Iris pigment epithelial cell (primary cell): ENCODE measurements around the gene IFT88.
A peak's percentile ranks its signal among the peaks of the same experiment; 100 is the strongest.

Source experiments
- DNase-seq: peaks from one replicate; pipeline ENCODE4 v3.0.0-alpha.2; 2011; ENCODE audit warnings: low read depth

The IFT88 gene

DNA sequence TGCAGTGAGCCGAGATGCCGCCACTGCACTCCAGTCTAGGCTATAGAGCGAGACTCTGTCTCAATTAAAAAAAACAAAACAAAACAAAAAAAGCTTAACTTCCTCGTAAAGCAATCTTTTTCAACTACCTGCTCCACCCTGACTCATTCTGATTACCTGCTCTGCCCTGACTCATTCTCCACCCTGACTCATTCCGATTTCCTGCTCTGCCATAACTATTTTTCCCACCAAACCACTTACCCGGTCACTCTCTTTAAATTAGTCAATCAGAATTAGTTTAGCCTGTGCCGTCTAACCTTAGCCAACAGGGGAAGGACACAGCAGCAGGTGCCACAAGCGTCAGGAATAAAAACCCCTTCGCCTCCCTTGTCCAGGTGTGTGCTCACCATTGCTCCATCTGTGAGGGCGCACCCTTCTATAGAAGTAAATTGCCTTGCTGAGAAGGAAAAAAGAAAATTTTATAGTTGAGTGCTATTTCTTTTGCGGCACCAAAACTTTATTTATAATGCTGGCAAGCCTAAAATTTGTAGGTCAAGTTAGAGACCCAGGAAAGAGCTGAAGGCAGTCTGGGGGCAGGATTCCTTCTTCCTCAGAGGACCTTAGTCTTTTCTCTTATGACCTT lies 1.7 kb upstream of the IFT88 start:
- no peak for DNase-seq

DNA sequence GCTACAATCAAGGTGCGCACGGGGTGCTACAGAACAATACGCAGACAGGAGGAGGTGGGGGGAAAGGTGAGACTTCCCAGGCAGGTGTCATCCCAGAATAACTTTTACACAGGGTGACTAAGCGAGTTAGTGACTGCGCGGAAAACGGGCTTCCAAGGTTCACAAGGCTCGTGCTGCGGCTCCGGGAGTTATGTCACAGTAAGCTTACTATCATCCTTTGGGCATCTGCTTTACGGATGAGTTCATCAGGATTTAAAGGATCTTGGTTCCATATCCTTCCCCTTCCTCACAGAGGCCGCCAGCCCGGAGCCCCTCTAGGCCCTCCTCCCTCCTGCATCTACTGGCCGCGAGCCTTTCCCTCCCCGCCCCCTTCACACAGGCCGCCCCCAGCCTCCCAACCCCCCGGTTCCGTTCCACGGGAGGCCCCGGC lies 474 bp upstream of the IFT88 start:
- peak; percentile 81 for DNase-seq

DNA sequence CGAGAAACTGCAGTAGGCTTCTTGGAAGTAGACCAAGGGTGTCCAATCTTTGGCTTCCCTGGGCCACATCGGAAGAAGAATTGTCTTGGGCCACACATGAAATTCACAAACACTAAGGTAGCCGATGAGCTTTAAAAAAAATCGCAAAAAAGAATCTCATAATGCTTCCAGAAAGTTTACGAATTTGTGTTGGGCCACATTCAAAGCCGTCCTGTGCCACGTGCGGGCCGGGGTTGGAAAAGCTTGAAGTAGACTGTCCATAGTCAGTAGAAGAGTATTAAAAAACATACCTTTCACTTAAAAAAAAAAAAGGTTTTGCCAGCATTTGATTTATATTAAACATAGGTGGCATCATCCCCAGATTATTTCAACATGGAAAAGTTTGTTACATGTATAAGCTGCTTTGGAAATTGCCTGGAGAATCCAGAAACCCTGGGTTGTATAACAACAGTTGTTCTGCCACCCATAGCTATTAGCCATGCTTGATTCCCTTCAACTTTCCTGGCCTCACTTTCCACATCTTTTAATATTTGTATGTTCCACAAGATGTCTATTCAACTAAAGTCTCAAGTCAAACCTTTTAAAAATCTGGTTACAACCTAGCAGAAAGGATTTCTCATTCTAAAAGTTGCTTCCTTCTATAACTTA lies 1.0 kb downstream of the IFT88 start:
- DNase-seq = no peak

DNA sequence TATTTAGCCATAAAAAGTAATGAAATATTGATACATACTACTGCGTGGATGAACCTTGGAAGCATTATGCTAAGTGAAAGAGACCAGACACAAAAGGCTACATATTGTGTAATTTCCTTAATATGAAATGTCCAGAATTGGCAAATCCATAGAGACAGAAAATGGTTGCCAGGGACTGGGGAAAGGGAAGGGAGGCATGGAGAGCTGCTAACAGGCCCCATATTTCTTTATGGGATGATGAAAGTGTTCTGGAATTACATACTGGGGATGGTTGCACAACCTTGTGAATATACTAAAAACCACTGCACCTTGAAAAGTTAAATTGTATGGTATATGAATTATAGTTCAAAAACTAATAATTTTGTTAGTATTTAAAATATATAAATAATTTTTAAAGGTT lies 3.6 kb downstream of the IFT88 start:
- peak; percentile 56 for DNase-seq

DNA sequence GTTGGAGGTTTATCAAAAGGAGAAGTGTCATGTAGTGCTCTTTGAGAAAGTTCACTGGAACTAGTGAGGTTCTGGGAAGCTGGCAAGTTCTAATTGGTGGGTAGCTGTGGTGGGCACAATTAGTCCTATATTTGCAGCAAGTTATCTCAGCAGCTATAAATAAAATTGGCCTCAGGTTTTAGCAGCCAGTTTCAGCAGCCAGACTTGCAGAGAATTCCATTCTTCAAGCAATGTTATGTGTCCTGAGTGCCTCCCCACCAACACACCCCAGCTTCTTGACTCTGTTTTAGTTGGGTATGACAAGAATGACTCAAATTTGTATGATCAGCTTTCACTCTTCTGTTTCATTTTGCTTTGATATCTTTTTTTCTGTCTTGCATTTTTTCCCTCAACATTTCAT lies 4.7 kb downstream of the IFT88 start:
- DNase-seq = no peak

DNA sequence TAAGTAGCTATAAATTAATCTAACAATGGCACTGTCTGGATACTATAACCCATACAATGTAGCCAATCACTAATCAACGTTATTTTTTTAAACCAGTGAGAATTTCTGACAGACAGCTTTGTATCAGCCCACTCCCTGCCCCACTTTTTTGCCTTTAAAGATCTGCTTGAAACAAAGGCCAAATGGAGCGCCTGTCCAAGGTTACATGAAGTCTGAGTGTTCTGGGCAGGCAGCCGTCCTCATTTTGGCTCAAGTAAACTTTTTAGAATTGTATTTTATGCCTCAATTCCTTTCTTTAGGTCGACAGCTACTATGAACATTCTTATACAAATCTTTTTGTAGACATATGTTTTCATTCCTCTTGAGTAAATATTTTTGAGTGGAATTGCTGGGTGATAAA lies 6.2 kb downstream of the IFT88 start:
- no peak for DNase-seq

DNA sequence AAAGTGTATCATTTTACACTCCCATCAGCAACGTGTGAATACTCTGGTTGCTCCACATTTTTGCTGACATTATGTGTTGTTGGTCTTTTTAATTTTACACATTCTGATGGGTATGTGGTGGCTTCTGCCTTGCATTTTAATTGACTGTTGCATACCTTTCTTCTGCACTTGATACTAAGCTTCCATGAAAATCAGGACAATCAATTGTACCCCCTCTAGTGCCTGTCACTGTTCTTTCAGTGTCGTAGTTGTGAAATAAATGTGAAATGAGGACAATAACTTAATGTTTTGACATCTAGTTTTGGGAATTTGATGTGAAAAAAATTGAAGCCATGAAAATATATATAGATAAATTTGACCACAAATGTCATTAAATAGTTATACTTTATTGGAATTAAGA lies 6.7 kb downstream of the IFT88 start:
- no peak for DNase-seq

DNA sequence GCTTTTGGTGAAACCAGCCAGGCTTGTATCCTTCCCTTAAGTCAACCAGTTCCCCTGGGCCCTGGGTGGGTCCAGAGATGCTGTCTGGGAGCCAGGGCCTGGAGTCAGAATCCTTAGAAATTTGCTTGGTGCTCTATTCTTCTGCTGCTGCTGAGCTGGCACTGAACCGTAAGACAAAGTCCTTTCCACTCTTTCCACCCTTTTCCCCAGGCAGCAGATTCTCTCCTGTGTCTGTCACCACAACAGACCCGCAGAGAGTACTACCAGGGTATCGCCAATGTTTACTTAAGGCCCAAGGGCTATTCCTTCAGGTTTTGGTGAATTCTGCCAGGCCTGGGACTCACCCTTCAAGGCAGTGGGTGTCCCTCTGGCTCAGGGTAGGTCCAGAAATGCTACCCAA lies 12.2 kb downstream of the IFT88 start:
- no peak for DNase-seq

DNA sequence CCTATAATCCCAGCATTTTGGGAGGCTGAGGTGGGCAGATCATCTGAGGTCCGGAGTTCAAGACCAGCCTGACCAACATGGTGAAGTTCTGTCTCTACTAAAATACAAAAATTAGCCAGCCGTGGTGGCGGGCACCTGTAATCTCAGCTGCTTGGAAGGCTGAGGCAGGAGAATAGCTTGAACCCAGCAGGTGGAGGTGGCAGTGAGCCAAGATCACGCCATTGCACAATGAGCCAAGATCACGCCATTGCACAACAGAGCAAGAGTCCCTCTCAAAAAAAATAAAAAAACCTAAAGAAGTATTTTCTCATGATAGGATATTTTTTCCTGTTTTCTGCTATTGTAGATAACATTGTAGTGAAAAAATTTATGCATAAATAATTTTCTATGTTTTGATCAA lies 13.3 kb downstream of the IFT88 start:
- DNase-seq = no peak

DNA sequence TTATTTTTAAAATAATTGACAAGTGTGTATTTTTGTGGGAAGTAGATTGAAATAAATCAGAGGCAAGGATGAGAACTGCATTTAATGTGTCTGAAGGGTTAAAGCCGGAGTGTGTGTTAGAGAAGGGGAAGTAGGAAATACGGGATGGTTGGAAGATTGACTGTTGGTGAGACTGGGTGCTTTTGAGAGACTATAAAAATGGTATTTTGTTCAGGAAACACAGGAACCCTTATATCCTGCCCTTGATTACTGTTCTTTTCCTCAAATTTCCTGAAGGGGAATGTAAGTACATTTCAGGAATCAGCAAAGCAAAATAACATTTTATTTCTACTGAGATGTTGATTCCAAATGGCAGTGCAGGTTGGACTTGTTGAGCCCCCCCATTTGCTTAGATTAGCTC lies 15.1 kb downstream of the IFT88 start:
- no peak for DNase-seq

DNA sequence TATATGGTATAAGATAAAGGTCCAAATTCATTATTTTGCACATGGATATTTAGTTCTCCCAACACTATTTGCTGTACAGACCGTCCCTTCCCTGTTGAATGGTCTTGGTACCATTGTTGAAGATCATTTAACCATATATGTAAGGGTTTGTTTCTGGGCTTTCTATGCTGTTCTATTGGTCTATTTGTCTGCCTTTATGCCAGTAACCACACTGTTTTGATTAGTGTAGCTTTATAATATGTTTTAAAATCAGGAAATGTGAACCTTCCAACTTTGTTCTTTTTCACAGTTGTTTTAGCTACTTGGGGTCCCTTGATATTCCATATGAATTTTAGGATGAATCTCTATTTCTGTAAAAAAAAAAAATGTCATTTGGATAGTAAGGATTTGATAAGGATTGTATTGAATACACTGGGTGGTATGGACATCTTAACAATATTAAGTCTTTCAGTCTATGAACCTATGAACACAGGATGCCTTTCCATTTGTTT lies 16.9 kb downstream of the IFT88 start:
- no peak for DNase-seq

DNA sequence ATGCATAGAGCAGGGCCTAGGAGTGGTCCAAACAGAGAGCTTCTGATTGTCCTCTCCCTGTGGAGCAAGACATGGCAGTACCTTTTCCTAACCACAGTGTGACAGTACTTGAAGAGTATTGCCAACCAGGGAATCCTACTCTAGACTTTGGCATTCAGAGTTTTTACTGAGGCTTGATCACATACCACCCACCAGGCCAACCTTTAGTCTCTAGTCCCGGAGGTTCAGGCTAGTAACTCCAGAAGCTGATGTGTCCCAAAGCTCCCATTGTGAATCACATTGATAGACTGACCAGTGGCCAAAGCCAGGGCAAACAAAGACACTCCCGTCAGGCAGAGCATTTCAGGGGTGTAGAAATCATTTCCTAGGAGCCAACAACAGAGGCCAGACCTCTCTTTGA lies 18.4 kb downstream of the IFT88 start:
- no peak for DNase-seq

DNA sequence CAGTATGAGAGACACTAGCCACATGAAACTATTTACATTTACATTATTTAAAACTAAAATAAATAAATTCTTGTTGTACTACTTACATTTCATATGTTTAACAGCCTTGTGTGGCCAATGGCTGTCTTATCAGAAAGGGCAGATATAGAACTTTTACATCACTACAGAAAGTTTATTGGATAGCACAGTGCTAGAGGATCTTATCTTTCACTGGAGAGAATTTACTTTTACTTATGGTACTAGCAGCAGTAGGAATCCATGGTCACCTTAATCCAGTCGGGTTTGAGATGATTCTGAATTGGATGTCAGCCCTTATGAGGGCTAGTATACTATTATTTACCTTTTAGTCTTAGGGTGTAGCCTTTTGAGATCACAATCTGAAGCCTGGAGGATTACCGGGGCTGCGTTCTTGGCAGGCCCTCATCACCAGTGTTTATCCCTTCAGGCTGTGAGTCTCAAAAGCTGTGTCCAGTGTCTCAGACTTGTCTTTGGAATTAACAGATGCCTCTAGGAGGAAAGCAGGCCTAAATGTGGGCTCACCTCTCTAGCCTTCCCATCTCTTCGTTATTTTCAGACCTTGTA lies 21.7 kb downstream of the IFT88 start:
- peak; percentile 58 for DNase-seq

DNA sequence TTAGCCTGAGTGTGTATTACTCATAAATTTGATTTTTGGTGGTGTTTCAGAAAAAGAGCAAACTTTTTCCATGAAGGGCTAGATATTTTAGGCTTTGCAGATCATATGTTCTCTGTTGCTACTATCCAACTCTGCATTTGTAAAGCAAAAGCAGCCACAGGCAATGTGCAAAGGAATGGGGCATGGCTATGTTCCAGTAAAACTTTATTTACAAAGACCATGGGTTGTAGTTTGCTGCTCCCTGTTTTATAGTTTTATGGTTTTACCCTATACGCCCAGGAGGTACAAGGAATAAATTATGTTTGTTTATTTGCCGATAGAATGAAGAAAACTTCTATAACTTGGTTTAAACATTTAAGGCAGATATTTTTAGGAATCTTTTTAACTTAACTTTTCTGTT lies 23.6 kb downstream of the IFT88 start:
- DNase-seq = no peak

DNA sequence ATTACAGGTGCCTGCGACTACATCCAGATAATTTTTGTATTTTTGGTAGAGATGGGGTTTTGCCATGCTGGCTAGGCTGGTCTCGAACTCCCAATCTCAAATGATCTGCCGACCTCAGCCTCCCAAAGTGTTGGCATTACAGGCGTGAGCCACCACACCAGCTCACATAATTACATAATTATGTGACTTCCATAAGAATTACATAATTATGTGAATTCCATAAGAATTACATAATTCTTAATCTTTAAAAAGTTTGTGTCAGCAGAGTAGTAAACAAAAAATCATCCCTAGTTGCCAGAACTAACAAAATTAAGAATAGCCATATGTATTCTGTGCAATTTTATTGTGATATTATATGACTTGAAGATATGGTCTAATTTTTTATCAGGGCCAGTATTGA lies 25.6 kb downstream of the IFT88 start:
- no peak for DNase-seq

DNA sequence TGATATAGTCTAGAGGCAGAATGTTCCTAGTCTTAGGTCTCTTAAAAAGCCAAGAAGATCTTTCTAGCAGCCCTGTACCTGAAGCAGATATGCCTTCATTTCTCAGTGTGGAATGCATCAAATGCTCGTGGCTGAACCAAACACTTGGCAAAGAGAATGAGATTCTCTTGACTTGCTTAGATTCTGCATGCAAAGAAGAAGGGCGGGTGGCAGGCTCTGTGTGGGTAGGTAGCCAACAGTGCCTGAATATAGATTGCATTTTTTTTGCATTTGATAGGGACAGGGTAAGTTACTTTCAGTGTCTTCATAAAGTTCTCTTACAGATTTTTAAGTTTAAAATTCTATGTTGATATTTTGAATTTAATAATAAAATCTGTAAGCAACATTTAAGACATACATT lies 27.3 kb downstream of the IFT88 start:
- no peak for DNase-seq

DNA sequence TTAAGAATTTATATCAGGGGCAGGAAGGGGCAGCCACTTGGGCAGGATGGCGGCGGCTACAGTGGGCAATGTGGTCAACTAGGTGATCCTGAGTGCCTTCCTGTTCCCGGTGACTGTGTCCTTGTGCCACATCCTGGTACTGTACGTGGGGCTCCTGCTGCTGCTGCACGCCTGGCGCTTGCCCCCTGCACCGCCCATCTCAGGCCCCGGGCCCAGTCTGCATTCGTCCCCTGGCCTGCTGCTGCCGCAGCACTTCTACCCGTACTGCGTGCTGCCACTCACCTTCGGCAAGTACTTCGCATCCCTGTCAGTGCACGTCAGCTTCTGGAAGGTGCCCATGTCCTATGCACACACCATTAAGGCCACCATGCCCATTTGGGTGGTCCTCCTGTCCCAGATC lies 40.1 kb downstream of the IFT88 start:
- DNase-seq = no peak

DNA sequence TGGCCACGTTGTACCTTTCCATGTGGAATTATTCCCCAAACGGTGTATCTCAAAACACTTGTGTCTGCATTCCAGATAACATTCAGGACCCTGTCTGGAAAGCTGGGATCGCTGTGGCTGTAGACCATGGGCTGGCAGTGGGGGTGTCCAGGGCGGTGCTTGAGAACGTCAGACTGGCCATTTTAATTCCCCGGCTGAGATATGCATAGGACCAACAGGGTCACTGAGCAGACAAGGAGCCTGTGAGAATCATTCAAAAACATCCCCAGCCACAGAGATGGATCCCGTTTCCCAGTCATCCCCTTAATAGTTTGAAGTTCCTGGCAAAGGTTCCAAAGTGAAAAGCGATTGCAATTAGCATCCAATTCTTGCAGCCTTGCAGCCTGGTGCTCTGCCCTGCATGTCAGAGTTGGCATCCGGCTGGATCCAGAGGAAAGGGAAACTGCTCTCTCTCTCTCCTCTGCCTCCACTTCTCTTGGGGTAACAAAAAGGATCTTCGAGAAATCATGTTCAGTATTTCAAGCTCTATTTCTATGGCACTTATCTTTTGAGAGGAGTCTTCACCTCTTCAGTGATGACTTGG lies 41.6 kb downstream of the IFT88 start:
- DNase-seq = no peak

DNA sequence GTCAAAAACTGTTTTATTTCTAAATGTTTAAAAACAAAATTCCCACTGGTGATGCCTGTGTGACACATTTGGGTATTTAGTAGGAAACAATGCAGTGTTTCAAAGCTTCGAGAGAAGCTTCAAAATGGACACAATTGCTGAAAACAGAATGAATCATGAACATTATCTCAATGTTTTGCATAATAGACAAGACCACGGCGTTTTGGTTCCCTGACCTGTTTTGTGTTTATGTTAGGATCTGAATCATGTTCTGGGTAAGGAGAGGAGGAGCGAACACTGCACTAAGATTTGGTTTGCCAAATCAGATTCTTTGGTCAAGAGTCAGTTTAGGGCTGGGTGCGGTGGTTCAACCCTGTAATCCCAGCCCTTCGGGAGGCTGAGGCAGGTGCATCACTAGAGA lies 42.2 kb downstream of the IFT88 start:
- peak; percentile 96 for DNase-seq

DNA sequence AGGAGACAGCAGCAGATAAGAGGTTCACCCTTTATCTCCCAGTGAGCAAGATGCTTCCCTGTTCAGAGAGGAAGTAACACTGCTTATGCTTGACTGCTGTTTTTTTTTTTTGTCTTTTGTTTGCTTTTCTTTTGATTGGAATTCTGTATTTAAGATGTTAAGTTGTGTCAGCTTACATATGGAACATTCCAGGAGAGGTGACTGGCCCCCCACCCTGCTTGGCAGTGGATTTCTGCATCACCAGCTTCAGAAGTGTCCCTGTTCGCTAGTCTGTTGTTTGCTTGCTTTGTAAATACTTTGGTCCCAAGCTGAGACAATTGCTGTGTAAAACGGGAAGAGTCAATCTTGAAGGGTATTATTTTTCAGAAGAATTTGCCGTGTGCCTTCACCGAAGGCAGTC lies 43.0 kb downstream of the IFT88 start:
- peak; percentile 37 for DNase-seq

DNA sequence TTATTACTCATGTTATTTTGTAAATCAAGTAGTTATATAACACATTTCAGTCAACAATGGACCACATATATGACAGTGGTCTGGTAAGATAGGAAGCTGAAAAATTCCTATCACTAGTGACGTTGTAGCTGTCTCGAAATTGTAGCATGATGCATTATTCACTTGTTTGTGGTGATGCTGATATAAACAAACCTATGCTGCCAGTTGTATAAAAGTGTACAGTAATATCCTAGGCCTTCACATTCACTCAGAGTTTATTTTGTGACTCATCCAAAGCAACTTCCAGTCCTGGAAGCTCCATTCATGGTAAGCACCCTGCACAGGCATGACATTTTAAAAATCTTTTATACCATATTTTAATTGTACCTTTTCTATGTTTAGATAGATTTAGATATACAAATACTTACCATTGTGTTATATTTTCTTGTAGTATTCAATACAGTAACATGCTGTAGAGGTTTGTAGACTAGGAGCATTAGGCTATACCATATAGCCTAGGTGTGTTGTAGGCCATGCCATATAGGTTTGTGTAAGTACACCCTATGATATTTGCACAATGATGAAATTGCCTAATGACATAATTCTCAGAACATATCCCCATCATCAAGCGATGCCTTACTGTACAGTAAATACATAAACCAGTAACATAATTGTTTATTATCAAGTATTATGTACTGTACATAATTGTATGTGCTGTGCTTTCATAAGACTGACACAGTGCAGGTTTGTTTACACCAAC lies 49.3 kb downstream of the IFT88 start:
- DNase-seq = peak; percentile 96

DNA sequence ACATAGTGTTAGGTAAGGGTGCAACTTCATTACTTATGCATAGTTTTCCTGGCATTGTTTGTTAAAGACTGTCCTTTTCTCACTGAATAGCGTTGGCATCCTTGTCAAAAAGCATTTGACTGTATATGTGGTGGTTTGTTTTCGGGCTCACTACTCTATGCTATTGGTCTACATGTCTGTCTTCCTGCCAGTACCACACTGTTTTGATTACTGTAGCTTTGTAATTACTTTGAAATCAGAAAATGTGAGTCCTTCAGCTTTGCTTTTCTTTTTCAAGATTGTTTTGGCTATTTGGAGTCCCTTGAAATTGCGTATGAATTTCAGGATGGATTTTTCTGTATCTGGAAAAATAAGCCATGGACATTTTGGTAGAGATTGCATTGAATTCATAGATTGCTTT lies 56.0 kb downstream of the IFT88 start:
- no peak for DNase-seq

DNA sequence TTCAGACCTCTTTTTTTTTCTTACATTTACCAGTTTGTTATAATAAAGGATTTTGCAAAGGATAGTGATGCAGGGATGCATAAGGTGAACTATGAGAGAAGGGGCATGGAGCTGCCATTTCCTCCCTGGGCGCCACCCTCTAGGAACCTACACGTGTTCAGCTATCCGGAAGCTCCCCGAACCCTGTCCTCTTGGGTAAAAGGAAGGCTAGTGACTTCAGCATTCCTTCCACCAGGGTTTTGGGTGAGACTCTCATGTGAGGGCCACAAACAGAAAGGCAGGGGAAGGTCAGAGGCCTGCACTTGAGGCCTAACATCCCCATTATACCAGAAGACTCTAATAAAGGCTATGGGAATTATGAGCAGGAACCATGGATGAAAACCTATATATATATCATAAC lies 57.3 kb downstream of the IFT88 start:
- DNase-seq = no peak
